GM12872 (cell line): ENCODE measurements around the gene WDFY3.

ENCODE experiments used
- TF ChIP-seq, protein P1 (sequence below): IDR thresholded peaks from 3 replicates; pipeline ENCODE4 v1.5.1; 2011; ENCODE audit warnings: low read depth, mild to moderate bottlenecking, low read length, moderate library complexity; ENCODE audit not compliant: insufficient read depth

WDFY3 gene

DNA sequence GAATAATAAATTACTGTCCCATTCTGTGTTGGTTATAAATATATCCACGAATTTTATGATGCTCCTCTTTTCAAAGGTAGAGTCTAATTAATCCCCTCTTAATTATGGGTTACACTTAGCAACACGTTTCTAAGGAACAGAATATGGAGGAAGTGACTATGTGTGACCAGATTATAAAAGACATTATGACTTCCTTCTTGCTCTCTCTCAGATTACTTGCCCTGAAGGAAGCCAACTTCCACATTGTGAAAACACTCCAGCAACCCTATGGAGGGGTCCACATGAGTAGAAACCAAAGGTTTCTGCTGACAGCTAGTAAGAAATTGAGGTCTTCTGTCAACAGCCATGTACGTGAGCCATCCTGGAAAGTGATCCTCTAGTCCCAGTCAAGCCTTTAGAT lies 59.3 kb downstream of the WDFY3 start:
- TF ChIP-seq, protein P1, sequence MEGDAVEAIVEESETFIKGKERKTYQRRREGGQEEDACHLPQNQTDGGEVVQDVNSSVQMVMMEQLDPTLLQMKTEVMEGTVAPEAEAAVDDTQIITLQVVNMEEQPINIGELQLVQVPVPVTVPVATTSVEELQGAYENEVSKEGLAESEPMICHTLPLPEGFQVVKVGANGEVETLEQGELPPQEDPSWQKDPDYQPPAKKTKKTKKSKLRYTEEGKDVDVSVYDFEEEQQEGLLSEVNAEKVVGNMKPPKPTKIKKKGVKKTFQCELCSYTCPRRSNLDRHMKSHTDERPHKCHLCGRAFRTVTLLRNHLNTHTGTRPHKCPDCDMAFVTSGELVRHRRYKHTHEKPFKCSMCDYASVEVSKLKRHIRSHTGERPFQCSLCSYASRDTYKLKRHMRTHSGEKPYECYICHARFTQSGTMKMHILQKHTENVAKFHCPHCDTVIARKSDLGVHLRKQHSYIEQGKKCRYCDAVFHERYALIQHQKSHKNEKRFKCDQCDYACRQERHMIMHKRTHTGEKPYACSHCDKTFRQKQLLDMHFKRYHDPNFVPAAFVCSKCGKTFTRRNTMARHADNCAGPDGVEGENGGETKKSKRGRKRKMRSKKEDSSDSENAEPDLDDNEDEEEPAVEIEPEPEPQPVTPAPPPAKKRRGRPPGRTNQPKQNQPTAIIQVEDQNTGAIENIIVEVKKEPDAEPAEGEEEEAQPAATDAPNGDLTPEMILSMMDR, result no peak

DNA sequence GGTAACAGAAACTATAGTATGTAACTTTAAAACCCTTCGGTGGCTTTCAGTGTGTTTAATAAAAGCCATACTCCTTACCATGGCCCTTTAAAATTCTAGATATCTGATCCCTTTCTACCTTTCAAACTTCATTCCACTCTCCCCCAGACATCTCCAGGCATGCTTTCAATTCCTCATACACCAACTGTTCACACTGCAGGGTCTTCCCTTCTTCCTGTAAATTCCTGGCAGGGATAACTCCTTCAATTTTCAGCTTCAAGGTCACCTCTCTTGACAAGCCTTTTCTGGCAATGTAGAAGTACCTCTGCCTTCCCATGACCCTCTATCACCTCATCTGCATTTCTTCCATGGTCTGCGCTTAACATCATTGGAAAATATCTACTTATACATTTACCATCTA lies 60.8 kb downstream of the WDFY3 start:
- TF ChIP-seq, protein P1, result no peak

DNA sequence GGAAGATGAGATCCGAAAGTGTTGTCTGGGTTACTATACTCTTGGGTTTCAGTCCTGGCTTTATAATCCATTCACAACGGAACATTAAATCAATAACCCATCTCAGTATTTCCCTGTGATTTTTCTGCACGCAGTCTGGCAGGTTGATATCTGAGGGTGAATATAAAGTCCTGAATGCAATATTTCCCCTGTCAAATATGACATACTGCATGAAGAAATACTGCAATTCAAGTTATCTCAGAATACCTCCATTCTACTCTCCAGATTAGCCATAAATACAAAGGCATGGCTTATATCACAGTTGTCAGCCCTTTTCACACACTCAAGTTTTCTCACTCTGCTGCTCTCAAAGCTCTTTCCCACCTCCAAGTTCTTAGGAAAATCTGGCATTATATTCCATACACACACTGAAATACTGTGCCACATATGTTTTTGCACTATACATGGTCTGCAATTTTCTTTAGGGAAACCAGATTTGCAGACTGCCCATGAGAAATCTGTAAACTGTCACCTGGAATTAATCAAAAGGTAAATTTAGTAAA lies 64.7 kb downstream of the WDFY3 start:
- TF ChIP-seq, protein P1, result no peak

DNA sequence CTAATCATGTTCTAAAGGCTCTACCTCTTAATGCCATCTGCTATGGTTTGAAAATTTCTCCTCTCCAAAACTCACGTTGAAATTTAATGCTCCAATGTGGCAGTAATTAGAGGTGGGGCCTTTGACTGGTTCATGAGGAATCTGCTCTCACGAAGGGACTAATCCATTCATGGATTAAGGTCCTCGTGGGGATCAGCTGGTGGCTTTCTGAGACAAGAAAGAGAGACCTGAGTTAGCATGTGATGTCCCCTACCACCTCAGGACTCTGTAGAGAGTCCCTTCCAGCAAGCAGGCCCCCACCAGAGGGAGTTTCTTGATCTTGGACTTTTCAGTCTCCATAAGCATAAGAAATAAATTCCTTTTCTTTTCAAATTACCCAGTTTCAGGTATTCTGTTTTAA lies 65.3 kb downstream of the WDFY3 start:
- TF ChIP-seq, protein P1, result no peak

DNA sequence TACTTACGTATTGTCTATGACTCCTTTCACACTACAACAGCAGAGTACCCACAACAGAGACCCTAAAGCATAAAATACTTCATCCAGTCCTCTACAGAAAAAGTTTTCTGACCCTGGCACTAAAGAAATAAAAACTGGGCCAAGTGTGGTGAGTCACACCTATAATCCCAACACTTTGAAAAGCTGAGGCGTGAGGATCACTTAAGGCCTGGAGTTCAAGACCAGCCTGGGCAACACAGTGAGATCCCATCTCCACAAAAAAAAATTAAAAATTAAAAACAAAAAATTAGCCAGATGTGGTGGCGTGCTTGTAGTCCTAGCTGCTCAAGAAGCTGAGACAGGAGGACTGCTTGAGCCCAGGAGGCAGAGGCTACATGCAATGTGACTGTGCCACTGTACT lies 66.9 kb downstream of the WDFY3 start:
- TF ChIP-seq, protein P1, result no peak

DNA sequence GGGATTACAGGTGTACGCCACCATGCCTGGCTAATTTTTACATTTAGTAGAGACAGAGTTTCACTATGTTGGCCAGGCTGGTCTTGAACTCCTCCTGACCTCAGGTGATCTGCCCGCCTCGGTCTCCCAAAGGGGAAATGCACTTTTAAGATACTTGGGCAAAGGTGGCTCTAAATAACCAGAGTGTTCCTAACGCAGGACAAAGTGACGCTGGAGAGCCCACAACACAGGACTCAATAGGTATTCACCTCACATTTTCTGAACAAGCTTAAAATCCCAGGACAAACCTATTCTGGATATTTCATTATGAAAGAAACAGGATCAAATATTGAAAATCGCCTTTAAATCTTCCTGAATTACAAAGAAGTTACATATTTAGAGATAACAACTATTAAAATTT lies 69.0 kb downstream of the WDFY3 start:
- TF ChIP-seq, protein P1, result no peak

DNA sequence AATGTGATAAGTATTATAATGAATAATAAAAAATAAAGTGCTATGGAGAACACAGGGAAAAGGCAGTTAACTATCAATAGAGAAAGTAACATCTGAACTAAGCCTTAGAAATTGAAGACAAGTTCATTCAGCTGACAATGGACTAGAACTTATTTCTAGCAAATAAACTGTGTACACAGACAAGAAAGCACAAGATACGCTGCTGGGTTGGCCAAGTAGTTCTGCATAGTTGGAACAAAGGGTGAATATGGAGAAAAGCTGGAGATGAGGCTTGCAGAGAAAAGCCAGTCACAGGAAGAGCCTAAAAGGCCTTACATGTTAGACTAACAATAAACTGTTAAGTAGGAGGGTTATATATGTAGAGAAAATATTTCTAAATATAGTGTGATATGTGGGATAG lies 71.2 kb downstream of the WDFY3 start:
- TF ChIP-seq, protein P1, result no peak
